GM19467 (cell line): ENCODE results near the gene RPL36AL.
A peak's percentile ranks its signal among the peaks of the same experiment; 100 is the strongest.
"Not testable (repeated sequence)": the region's sequence is repeated elsewhere in the genome, so short reads cannot be mapped to it uniquely, and the experiment has no call there.

Experiments used
- ATAC-seq: cut with Tn5 transposase; IDR thresholded peaks from one replicate; pipeline ENCODE4 v1.9.1; 2021; ENCODE audit warnings: mild to moderate bottlenecking, moderate library complexity; ENCODE audit not compliant: unreplicated experiment

Gene RPL36AL

DNA sequence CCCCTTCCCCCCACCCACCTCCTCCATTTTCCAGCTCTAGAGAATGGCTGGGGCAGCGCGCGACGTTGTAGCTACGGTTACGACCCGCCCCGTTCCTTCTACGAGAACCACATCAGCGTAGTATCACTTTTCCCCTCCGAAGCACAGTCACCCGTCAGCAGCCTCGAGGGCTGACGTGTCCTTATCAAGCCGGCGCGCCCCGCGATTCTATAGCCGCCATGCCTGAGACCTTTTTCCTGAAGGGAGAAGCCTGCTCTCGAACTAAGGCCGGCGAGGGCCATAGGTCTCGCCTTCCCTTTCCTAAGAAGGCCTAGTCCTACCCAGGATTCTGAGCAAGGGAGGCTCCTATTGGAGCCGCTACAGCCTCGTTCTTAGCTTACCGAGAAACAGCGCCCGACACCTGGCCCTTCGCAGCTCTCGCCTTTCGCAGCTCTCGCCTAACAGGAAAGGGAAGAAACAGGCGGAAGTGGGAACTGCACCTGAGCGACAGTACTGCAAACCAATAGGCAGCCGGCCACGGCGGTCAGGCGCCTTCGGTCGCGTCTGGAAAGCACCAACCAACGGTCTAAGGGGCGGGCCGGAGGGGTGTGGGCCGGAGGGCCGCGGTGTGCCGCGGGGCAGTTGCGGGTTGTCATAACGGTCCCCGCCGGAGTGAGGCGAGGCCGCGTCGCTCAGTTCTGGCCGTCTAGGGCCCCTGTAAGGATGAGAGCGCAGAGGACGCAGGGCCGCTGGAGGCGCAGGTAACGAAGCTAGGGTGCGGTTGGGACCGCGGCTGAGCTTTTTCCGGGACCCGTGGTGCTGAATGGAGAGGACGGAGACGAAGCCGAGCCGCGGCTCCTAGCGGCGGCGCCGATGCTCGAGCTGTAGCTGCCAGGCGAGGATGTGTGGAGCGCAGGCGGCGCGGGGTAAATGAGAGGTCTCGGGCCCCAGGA, at the start of gene RPL36AL, which contains the start of gene MGAT2:
Gene RPL36AL (minus strand): TSS at position 445 of the 932 bp plus-strand sequence. CDS start 1,522 bp downstream, outside the sequence.
Gene MGAT2 (plus strand): TSS at position 618 of the 932 bp plus-strand sequence. CDS start 470 bp downstream, outside the sequence.
- peak; percentile 95 for ATAC-seq

DNA sequence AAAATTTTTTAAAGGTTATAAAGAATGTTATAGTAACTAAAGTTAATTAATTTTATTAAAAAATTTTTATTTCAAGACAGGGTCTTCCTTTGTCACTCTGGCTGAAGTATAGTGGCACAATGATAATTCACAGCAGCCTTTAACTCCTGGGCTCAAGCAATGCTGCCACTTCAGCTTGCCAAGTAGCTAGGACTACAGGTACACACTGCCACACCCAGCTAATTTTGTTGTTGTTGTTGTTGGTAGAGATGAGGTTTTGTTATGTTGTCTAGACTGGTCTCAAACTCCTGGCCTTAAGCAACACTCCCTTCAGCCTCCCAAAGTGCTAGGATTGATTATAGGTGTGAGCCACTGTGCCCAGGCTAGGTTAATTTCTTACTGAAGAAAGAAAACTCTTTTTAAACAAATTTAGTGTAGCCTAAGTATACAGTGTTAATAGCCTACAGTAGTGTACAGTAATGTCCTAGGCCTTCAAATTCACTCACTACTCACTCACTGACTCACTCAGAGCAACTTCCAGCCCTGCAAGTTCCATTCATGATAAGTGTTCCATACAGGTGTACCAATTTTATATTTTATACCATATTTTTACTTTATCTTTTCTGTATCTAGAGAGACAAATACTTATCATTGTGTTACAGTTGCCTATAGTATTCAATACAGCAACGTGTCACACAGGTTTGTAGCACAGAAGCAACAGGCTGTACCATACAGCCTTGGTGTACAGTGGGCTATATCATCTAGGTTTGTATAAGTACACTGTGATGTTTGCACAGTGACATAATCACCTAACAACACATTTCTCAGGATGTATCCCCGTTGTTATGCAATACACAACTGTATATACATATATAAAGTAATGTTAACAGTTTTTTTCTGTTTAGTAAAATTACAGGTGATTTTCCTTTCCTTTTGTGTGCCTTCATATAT, 39.4 kb upstream of the RPL36AL start:
- no peak for ATAC-seq

DNA sequence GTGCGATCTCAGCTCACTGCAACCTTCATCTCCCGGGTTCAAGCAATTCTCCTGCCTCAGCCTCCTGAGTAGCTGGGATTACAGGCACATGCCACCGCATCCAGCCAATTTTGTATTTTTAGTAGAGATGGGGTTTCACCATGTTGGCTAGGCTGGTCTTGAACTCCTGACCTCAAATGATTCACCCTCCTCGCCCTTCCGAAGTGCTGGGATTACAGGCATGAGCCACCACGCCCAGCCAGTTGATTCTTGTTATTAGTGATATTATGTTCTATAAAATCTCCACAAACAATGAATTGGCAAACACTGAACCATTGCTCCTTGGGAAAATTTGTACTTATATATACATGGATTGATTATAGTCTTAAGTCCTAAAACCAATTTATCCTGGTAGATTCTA, 37.1 kb upstream of the RPL36AL start:
- not testable (repeated sequence) for ATAC-seq

DNA sequence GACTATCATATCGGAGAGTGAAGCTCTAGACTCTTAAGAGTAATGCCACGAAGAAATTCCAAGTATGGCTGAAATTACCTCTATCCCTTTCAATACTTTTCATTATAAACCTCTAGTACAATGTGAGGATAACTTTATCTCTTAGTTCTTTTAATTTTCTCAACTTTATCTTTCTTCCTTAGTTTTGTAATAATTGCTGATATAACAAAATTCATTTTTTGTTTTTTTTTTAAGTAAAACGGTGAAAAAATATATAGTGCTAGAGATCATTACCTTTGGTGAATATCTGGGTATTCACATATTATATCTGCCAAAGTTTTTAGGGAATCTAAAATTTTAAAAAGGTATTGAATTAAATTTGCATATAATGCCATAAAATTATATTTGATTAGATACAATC, 34.1 kb upstream of the RPL36AL start:
- no peak for ATAC-seq

DNA sequence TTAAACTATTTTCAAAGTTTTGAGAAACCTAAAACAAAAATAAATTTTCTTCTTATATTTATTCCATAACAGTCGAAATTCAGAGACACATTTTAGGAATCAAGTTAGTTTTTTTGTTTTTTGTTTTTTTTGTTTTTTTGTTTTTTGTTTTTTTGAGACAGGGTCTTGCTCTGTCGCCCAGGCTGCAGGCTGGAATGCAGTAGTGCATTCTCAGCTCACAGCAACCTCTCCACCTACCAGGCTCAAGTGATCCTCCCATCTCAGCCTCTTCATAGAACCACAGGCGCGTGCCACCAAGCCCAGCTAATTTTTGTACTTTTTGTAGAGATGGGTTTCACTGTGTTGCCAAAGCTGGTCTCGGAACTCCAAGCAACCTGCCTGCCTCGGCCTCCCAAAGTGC, 33.1 kb upstream of the RPL36AL start:
- no peak for ATAC-seq

DNA sequence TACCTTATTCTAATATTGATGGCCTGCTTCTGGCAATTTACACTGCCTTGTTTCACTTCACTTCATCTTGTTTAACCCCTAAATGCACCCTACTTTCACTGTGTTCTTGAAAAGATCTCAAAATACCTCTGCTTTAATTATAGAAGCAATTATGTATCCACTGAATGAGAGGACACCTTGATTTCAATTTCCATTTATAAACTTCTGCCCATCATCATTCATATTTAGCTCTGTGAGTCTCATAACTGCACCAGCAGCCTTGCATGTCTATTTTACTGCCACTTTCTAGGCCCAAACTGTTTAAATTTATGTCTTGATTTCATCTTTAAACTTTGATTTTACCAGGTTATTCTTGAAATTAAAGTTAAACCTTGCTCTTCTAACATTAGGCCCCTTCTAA, 21.7 kb upstream of the RPL36AL start:
- no peak for ATAC-seq

DNA sequence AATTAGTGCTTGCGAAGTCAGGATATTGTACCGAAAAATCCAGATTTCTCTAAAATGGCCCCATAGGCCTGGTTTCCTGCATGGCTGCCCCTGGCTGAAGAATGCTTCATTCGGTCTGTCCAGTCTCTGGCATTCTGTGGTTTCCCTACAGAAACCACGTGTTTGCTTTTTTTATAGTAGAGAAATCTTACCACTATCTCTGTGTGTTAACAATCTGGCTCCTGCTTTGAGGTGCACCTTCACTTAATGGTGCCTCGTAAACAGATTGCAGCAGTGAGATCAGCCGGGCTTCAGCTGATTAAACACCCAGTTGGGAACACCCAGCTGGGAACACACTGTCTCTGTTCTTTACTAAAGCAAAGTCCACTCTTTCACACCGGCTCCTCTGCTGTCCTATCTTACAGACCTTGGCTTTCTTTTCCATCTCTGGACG, 21.3 kb upstream of the RPL36AL start:
- ATAC-seq = no peak

DNA sequence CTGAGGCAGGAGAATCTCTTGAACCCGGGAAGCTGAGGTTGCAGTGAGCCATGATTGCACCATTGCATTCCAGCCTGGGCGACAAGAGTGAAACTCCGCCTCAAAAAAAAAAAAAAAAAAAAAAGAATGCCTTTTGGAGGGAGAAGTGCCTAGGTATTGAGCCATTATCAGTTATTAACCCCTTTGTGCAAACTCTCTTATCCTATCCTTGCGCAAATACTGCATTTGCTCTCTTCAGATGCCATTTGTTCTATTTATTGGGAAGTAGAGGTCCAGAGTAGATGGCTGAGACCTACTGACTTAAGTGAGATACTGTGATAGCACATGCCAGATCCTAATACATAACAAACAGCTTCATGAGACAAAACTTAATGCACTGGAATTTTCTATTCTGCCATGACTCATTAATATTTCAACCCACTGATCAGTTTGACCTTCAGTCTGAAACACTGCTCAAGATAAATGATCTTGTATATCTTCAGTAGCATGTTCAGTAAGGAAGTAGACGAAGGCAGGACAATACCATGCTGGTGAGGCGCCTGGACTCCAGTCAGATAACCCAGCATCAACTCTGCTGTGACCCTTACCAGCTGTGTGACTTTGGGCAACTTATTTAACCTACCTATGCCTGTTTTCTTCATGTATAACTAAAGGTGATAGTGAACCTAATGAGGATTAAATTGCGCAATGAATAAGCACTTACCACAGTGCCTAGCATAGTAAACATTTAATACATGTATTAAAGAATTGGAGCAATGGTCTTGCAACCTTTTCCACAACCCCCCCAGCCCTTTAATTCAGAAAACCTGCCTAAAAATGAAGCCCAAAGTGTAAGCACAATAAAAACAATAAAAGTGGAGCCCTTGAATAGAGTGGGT, 20.4 kb upstream of the RPL36AL start:
- no peak for ATAC-seq

DNA sequence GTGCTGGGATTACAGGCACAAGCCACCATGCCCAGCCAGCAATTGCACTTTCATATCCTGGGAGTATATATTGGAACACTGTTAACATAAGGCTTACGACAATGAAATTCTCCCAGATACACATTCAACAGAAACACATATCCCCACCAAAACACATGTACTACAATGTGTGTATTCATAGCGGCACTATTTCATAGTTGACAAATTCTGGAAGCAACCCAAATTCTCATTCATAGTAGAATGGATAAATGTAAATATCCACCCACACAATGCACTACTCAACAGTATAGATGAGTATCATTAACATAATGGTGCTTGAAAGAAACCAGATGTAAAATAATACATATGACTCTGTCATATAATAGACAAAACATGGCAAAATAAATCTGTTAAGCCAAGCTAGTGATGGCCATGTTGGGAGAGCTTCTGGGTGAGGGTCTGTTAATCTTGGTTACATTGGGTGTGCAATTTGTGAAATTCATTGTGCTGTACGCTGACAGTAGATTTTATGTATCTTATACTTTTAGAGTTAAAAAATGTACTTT, 17.2 kb upstream of the RPL36AL start:
- ATAC-seq = no peak

DNA sequence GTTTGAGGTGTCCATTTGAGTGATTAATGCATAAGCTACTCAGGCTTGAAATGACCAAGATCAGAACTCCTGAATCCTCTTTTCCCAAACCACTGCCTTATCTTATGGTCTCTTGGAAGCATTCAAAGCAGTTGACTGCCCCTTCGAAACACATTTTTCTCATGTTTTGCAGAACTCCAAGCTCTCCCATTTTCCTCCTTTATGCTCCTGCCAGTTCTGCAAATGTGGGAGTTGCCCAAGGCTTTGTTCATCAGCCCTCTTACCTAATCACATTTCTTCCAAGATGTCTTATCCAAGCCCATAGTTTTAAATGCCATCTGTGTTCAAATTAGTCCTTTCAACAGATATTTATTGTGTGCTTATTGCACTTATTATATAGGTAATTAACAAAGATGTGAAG, 16.4 kb upstream of the RPL36AL start:
- ATAC-seq = no peak

DNA sequence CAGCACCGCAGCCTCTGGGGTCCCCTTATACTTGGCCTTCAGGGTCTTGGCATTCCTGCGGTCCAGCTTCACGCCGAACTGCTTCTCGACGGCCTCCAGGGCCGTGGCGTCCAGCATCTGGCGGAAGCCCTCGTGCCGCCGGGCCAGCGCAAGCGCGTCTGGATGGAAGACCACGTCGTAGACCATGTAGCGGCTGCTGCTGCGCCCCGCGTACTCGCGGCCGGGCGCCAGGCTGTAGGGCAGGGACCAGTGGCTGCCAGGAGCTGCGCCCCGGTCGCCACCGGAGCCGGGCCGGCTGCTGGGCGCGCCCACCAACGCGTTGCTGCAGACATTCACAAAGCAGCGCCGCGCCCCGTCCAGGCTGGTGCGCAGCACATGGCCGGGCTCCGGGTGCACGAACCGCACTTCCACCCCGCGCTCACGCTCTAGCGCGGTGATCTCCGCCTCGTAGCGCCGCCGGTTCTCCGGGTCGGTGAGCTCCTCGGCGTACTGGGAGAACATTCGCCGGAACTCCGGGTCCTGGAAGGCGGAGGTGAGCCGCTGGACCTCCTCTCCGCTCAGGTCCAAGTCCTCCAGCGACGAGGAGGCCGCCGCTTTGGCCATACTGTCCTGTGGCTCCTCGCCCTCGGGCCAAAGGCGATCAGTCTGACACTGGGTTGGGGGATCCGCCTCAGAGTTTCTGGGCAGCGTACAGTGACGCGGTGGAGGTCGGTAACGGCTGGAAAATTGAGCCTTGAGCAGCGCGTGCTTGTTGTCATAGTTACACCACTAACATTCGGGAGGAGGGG, 14.3 kb upstream of the RPL36AL start, which contains the start of gene DNAAF2:
Gene DNAAF2 (minus strand): TSS at position 698 of the 788 bp plus-strand sequence. CDS start 95 bp downstream, at position 603.
- peak; percentile 23 for ATAC-seq

DNA sequence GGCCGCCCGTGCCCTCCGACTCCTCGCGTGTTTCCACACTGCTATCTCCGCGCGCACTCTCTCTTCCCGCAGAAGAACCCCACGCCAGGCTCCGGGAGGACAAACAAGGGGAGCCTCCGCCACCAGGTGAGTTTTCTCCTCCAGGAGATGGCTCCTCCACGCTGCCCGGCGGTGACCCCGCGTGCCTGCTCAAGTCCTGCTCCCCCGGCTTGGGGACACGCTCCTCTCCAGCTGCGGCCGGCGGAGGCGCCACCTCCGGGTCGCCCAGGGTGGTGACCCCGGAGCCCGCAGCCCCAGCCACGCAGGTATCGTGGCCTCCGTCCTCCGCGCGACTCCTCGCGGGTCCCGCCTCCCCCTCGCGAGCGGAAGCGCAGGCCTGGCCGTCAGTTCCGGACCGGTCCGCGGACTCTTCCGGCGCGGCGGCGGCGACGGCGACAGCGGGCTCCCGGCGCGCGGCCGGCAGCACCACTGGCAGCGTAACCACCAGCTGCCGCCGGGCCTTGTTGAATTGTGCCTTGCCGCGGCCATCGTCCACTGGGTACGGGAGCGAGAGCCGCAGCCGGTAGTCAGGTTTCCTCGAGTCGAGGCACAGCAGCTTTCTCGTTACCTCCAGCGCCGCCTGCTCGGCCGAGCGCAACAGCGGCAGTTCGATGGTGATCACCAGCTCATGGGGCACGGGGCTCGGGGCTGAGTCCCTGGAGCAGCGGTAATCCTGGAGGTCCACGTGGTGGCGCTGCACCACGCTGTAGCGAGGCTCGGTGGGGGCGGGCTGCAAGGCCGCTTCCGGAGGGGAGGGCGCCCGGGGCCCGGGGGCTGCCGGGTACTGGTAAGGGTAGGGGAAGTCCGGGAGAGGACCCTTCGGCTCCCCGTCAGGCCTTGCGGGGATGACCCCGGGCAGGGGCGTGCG, 13.5 kb upstream of the RPL36AL start:
- ATAC-seq = peak; percentile 80

DNA sequence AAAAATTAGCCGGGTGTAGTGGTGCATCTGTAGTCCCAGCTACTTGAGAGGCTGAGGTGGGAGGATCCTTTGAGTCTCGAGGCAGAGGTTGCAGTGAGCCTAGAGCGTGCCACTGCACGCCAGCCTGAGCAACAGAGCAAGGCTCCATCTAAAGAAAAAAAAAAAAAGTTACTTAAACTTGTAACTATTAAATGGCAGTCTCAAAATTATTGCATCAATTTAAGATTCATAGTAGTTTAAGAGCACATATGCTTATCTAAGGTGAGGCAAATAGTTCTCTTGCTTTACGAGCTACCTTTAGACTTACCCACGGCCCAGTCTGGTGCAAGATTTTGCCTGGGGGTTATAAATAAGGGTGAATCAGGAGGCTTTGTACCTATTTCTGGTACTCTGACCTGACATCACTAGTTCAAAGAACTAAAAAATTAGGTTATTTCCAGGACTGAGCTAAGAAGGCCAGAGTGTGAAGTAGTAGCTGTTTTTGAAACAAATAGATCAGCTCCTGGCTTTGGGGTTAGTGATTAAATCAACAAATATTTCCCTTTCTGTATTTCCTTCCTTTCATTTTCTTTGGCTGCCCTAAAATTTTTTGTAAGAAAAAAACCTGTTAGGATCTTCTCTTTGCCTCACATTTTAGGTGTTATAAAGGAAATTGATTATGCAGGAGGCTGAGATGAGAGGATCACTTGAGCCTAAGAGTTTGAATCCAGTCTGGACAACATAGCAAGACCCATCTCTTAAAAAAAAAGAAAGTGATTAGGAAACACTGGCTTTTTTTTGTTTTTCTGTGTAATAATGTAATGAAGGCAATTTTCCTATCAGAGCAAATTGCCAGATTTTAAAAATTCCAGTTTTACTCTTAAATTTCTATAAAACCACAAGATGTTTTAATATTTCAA, 3.8 kb upstream of the RPL36AL start:
- no peak for ATAC-seq

DNA sequence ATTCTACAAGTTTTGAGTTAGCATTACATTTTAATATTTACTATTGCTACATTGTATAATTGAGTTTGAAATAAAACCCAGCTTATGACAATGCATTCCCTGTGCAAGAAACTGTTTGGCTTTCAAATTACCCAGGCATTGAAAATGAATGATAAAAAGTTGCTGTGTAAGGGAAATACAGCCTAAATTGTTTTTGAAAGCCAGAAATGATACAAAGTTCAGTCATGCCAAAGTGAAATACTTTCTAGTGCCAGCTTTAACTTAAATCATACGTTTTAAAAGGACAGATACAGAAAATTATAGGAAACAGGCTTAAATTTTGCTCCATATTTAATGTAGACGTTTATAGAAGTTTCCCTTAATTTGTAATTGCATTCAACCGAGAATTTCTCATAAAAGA, 3.0 kb upstream of the RPL36AL start:
- ATAC-seq = no peak

DNA sequence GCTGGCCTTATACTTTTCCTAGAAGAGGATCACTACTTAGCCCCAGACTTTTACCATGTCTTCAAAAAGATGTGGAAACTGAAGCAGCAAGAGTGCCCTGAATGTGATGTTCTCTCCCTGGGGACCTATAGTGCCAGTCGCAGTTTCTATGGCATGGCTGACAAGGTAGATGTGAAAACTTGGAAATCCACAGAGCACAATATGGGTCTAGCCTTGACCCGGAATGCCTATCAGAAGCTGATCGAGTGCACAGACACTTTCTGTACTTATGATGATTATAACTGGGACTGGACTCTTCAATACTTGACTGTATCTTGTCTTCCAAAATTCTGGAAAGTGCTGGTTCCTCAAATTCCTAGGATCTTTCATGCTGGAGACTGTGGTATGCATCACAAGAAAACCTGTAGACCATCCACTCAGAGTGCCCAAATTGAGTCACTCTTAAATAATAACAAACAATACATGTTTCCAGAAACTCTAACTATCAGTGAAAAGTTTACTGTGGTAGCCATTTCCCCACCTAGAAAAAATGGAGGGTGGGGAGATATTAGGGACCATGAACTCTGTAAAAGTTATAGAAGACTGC, 1.7 kb upstream of the RPL36AL start:
- ATAC-seq = no peak

DNA sequence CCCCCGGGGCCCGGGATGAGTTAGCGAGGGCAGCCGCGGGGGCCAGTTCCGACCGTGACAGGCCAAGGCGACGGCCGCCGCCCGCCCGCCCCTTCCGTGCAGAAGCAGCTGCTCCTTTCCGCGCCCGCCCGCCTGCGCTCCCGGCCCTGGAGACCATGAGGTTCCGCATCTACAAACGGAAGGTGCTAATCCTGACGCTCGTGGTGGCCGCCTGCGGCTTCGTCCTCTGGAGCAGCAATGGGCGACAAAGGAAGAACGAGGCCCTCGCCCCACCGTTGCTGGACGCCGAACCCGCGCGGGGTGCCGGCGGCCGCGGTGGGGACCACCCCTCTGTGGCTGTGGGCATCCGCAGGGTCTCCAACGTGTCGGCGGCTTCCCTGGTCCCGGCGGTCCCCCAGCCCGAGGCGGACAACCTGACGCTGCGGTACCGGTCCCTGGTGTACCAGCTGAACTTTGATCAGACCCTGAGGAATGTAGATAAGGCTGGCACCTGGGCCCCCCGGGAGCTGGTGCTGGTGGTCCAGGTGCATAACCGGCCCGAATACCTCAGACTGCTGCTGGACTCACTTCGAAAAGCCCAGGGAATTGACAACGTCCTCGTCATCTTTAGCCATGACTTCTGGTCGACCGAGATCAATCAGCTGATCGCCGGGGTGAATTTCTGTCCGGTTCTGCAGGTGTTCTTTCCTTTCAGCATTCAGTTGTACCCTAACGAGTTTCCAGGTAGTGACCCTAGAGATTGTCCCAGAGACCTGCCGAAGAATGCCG, 872 bp upstream of the RPL36AL start:
- ATAC-seq = peak; percentile 20
